Islet of Langerhans (tissue), 1 donor: ENCODE measurements around the gene CDH5.

Experiments used
- FAIRE-seq: peaks from one replicate; lab custom pipeline; 2011; peaks lifted over from hg19 to GRCh38; lab: Jason Lieb, UNC

Gene CDH5

DNA sequence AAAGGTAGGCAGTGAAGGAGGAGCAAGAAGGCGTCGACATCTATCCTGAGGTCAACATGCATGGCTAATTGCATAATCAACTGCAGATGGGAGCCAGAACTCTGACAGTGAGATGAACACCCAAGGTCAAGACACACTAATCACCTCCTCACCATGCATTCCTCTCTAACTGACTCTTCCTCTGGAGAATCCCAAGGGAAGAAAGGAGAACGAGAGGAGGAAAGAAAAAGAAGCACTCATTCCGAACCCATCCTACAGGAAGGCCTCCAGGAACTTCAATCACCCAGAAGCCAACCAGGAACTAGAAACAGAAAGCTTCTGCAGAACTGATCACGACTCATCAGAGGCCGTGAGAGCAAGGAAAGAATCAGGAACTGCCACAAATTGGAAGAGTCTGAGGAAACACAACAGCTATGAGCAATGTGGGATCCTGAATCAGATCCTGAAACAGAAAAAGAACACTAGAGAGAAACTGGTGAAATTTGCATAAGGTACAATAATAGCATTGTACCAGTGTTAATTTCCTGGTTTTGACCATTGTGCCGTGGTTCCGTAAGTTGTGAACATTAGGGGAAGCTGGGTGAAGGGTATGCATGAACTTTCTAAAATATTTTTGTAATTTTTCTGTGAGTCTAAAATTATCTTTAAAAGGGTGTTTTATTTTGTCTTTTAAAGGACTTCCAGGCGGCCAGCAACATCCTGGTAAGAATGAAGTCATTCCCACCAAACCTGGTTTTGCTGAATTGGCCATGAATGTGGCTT, 50.6 kb downstream of the CDH5 start:
- no peak for FAIRE-seq

GRCh38 chr16:66418165-66418962, 51.9 kb downstream of the CDH5 start:
- no peak for FAIRE-seq

DNA sequence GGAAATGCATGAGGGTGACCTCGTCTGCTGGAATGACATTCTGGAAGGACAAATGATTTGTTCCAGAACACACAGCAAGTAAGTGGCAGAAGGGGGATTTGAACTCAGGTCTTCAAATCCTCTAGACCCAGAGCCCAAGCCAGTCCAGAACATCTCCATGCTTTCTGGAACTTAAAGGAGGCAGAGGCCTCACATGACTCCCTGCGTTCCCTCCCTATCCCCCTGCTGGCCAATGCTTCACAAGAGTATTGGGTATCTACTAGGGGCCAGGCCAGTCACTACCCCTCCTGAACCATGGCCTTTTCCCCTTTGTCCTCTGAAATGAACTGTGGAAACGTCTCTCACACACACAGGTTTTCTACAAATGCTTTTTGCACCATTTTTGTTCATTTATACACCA, 53.0 kb downstream of the CDH5 start:
- FAIRE-seq: no peak

GRCh38 chr16:66420396-66420795, 53.9 kb downstream of the CDH5 start:
- no peak for FAIRE-seq

- FAIRE-seq: no peak
Measured at GRCh38 chr16:66421891-66422290, 55.4 kb downstream of the CDH5 start.

DNA sequence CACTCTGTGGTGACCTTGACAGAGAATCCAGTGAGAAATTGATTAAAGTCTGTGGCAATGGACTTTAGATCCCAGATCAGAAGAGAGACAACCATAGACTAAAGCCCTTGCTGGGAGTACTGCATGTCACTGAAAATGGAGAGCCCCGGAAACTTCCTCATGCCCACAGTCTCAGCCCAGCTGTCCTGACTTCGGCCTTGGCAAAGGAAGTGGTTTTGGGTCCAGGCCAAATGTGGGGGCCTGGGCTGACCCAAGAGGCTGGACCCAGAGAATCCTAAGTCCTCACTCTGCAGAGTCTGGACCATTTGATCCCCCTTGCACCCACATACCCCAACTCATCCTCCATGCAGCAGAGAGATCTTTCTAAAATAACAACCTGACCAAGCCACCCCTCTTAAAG, 55.9 kb downstream of the CDH5 start:
- FAIRE-seq: no peak

DNA sequence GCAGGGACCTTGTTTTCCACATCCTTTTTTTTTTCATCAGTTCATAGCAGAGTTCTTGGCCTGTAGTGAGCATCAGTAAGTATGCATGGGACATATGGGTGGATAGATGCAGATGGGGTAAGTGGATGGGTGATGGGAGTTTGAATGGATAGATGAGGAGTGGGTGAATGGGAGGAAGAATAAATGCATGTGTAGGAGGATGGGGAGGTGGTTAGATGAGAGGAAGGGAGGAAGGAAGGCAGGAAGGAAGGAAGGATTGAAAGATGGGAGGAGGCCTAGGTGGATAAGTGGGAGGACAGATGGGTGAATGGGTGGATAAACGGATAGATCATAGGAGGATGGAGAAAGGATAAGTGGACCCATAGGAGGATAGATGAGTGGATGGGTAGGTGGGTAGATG, 56.7 kb downstream of the CDH5 start:
- no peak for FAIRE-seq

DNA sequence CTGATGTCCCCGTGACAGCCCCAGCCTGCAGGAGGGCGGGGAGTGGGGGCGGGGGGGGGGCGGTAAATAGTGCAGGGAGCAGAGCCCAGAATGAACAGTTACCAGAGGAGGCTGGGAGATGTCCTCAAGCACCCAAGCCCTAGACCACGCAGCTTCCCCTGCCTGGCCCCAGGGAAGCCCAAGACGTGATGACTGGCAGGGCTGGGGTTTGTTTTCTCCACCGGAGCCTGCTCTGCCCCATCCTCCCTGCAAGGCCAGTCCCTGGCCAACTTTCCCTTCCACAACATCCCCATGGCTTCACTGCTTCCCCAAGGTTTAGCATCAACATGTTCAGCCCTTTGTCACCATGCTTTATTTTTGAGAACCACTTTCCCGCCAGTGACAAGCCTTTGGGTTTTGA, 59.2 kb downstream of the CDH5 start:
- no peak for FAIRE-seq

DNA sequence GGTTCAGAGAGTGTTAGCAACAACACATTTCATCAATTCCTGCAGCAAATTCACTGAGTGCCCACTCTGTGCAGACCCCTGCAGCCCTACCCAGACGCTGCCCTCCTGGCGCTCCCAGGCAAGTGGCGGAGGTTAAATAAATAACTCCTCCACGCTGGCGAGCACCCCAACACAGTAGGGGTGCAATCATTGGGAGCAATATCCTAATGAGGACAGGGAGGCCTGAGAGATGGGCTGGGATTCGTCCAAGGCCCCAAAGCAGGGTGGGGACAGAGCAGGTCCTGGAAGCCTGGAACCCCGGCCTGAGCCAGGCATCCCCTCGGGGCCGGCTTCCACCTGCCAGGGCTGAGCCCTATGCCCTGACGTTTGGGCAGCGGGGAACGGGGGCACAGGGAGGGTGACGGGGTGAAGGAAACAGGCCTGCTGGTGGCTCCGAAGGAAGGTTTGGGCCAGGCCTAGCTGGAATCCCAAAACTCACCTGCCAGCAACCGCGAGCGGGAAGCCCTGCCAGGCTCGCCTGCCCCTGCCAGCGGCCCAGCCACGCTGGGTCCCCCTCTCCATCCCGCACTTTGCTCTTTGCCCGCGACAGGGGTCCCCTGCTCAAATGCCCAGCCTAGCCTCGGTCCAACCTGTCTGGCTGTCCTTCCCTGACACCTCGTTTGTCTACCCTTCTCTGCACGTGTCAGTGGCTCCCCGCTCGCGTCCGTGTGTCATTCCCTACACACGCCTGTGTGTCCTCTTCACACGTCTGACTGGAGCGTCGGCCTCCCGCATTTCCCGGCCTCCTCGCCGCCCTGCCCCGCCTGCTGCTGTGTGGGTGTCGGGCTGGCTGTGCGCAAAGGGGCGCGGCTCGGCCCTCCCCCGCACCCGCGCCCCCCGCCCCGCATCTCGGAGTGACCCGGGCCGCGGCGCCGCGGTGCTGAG, 59.9 kb downstream of the CDH5 start:
- FAIRE-seq: no peak

GRCh38 chr16:66427036-66427860, 60.8 kb downstream of the CDH5 start, which contains the start of gene BEAN1:
Gene BEAN1 (plus strand): TSS chr16:66427295. CDS start chr16:66437677, 10,382 bp downstream.
- FAIRE-seq: no peak

DNA sequence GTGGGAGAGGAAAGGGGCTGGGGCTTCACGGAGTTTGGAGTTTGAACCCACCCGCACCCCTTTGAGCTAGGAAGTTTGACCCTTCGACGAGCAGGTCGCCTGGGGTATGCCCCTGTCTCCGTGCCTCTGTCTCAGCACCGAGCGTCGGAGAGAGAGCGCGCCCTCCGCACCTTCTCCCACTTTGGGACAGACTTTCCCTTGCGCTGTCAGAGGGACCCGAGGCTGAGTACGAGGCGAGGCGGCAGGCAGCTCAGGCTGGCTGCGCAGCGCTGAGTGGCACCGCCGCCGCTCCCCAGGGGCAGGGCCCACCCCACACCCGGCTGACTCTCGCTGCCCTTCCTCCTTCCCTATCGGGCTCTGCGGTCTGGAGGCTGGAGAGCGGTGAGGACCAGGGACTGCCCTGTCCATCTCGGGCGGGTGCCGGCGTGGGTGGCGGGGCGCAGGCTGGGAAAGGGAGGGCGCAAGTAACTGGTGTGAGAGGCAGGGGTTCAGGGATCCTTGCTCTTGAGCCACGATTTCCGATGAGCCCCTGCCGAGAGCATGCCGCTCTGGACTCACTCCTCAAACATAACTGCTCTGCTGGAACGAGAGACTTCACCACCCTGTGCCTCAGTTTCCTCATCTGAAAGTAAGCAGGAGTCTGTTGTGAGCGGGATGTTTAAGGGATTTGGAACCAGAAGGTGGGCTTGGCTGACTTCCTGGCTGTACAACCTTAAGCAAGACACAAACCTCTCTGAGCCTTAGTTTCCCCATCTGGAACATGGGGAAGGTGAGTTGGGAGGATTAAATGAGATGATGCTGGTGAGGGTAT, 61.6 kb downstream of the CDH5 start:
- FAIRE-seq: no peak

- FAIRE-seq: no peak
Measured at GRCh38 chr16:66428682-66429251, 62.3 kb downstream of the CDH5 start.

- no peak for FAIRE-seq
Measured at GRCh38 chr16:66429290-66429962, 62.9 kb downstream of the CDH5 start.

- FAIRE-seq: no peak
Measured at GRCh38 chr16:66430214-66430613, 63.7 kb downstream of the CDH5 start.

DNA sequence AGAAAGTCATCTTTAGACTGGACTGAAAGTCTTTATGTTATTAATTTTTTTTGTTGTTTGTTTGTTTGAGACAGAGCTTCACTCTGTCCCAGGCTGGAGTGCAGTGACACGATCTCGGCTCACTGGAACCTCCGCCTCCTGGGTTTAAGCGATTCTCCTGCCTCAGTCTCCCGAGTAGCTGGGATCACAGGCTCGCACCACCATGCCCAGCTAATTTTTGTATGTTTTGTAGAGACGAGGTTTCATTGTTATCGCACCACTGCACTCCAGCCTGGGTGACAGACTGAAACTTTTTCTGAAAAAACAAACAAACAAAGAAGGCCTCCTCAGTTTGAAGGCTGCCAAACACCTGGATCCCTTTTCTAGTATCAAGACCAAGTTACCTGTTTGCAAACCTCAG, 65.3 kb downstream of the CDH5 start:
- FAIRE-seq: no peak

GRCh38 chr16:66432429-66432828, 65.9 kb downstream of the CDH5 start:
- no peak for FAIRE-seq

- no peak for FAIRE-seq
Measured at GRCh38 chr16:66434619-66435430, 68.3 kb downstream of the CDH5 start.

- FAIRE-seq: no peak
Measured at GRCh38 chr16:66435896-66436295, 69.4 kb downstream of the CDH5 start.

GRCh38 chr16:66437391-66437945, 71.0 kb downstream of the CDH5 start:
- FAIRE-seq: no peak
